Stimulated activated CD8-positive, alpha-beta memory T cell treated with anti-CD3 and anti-CD28 coated beads, Interleukin-2, amount 100 ng/mL, for 48 hours (primary cell): ENCODE results near the gene PATJ.
"Not testable (repeated sequence)": the region's sequence is repeated elsewhere in the genome, so short reads cannot be mapped to it uniquely, and the experiment has no call there.

Experiments used
- DNase-seq, 2 donors: peaks; one replicate each; pipeline ENCODE4 v3.0.0-alpha.2; 2020; ENCODE audit warnings: low read depth in 2 of 2

The PATJ gene

GRCh38 chr1:61741711-61742619 is at the start of gene PATJ:
Gene PATJ (plus strand): TSS chr1:61742480. CDS start chr1:61762893, 20,413 bp downstream.
- DNase-seq, result peak; percentile 36 to 38

GRCh38 chr1:61699911-61700851 is 42.1 kb upstream of the PATJ start:
- no peak for DNase-seq

GRCh38 chr1:61708953-61709907 is 33.0 kb upstream of the PATJ start:
- no peak for DNase-seq

- no peak for DNase-seq
Observed at GRCh38 chr1:61709908-61710289, 32.4 kb upstream of the PATJ start.

- not testable (repeated sequence) for DNase-seq
Observed at GRCh38 chr1:61711257-61711656, 31.0 kb upstream of the PATJ start.

- no peak for DNase-seq
Observed at GRCh38 chr1:61711969-61712368, 30.3 kb upstream of the PATJ start.

GRCh38 chr1:61718996-61719663 is 23.1 kb upstream of the PATJ start:
- not testable (repeated sequence) for DNase-seq

- DNase-seq, result no peak
Observed at GRCh38 chr1:61724506-61724812, 17.8 kb upstream of the PATJ start.

GRCh38 chr1:61724813-61725694 is 17.2 kb upstream of the PATJ start, which contains the start of gene TM2D1:
Gene TM2D1 (minus strand): TSS chr1:61725141. CDS start chr1:61725120, 21 bp downstream.
- DNase-seq, result peak; percentile 79

GRCh38 chr1:61727544-61727943 is 14.7 kb upstream of the PATJ start:
- DNase-seq, result no peak

- not testable (repeated sequence) for DNase-seq
Observed at GRCh38 chr1:61730679-61731078, 11.6 kb upstream of the PATJ start.

- no peak for DNase-seq
Observed at GRCh38 chr1:61732726-61733125, 9.6 kb upstream of the PATJ start.

GRCh38 chr1:61740751-61741700 is 1.3 kb upstream of the PATJ start:
- DNase-seq, result no peak

- peak; percentile 19 to 30 for DNase-seq
Observed at GRCh38 chr1:61742620-61743430, 545 bp downstream of the PATJ start.

GRCh38 chr1:61743431-61743705 is 1.1 kb downstream of the PATJ start:
- no peak for DNase-seq

- no peak for DNase-seq
Observed at GRCh38 chr1:61743716-61744580, 1.7 kb downstream of the PATJ start.

GRCh38 chr1:61746813-61747212 is 4.5 kb downstream of the PATJ start:
- no peak for DNase-seq
